GM18507 (cell line): ENCODE results near the gene FKBP2.

ENCODE experiments used
- DNase-seq: peaks from one replicate; pipeline ENCODE4 v3.0.0; 2011; ENCODE audit warnings: low read depth; ENCODE audit not compliant: insufficient read length; ENCODE audit errors: extremely low spot score
- FAIRE-seq: peaks from 2 replicates; lab custom pipeline; 2011; peaks lifted over from hg19 to GRCh38; lab: Jason Lieb, UNC

FKBP2 gene

DNA sequence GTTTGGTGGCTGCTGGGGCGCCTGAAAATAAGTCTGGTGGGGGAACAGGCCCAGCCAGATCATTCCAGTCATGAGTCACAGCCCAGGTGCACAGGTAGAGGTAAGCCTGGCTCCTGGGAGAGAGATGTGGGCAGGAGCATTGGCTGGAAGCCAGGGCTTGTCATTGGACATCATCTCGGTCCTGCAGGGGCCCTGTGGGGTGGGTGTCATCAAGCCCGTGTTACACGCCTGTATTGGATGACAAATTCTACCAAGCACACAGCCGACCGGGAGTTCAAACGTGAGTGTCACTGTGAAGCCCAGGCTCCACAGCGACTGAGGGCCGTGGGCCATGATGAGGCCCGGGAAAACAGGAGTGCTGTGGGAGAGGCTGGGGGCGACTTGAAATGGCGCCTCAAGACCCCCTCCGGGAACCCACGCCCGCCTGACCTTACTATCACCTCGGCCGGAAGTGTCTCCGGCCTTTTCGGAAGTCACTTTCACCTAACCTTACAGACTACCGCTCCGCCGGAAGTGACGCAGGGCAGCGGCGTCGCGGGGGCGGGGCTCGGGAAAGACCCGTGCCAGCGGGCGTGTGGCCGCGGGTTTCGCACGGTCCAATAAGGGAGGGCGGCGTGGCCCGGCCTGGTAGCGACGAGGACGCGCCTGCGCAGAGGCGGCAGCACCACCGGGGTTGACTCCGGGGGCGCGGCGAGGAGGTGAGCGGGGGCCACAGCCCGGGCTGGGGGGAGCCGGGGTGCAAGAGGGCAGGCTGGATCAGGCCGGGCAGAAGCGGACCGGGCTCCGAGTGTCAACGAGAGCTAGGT is at the start of gene FKBP2:
Gene FKBP2, plus strand, starts transcription at position 661 of the 806 bp plus-strand sequence. CDS start 1,293 bp downstream, outside the sequence.
- peak; percentile 91 for FAIRE-seq
- peak; percentile 88 for DNase-seq

DNA sequence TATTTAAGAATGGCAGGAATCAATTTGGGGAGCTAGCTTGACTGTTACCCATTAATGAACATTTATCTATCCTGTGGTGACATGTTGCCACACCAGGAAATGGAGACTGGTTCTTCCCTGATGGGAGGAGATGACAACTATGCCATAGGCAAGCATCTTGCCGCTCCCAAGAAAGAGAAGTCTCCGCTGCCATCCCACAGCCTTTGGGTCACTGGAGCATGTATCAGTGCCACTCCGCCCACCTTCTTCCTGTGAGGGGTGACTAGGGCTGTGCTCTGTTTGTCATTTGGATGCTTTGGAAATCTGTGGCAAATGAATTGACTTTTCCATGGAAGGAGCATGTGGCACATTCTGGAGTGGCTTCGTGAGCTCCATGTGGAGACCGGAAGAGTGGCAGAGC is 48.5 kb upstream of the FKBP2 start:
- DNase-seq (no peak), FAIRE-seq (no peak)

DNA sequence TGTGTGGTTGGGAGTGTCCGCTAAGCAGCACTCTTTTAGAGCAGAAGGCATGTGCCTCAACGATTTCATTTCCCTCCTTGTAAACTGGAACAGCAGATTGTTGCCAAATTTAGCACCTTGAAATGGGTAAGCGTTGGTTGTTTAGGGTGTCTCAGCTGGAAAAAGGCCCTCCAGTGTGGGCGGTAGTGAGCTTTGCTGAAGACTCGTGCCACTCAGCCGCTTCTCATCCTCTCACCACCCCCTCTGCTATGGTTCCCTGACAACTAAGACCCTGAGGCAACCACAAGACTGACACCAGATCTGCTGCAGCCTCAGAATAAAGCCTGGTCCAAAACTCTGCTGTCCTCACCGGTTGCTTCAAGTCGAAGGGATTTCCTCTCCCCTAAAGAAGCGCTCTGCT is 44.3 kb upstream of the FKBP2 start:
- DNase-seq (no peak), FAIRE-seq (no peak)

DNA sequence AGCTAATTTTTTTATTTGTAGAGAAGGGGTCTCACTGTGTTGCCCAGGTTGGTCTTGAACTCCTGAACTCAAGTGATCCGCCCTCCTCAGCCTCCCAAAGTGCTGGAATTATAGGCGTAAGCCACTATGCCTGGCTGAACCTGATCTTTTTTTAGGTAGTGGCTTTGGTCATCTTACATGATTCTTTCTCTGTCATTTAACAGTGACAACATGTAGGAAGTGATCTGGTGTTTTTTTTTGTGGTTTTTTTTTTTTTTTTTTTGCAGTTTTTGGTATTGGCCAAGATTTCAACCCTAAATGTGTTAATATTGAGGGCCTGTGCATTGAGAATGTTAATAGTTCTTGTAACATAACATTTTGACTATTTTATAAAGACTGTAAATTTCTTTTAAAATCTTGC is 42.4 kb upstream of the FKBP2 start:
- no peak for DNase-seq
- FAIRE-seq, result no peak

DNA sequence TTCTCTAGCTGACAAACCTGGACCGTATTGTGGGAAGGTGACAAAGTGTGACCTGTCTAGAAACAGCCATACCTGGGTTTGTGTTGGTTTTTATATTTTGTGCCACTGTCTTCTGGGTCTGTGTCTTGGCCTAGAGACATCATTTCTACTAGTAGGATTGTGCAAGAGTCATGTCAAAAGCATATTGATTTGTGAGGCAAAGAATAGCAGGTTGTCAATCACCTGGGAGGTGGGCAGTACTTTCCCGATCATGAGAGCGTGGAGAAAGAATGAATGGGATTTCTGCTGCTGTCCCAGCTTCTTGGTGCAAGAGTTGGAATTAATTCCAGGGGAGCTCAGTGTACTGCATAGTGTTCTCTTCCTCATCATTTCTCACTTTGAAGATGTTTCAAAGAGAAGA is 39.4 kb upstream of the FKBP2 start:
- DNase-seq, result no peak
- FAIRE-seq, result no peak

DNA sequence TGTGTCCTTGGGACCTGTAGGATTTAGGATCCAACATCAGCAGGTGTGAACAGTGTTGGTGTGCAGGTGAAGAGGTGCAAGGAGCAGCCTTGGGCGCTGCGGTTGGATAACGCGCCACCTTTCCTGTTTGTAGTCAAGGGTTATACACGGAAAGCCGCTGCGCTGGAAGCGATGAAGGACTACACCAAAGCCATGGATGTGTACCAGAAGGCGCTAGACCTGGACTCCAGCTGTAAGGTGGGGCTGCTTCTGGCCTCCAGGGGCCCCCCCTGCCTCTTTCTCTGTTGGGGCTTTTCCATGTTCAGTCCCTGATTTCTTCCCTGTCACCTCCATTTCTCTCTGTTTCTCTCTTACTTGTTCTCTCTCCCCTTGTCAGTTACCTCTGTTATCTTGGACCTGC is 37.9 kb upstream of the FKBP2 start:
- FAIRE-seq (no peak), DNase-seq (no peak)

DNA sequence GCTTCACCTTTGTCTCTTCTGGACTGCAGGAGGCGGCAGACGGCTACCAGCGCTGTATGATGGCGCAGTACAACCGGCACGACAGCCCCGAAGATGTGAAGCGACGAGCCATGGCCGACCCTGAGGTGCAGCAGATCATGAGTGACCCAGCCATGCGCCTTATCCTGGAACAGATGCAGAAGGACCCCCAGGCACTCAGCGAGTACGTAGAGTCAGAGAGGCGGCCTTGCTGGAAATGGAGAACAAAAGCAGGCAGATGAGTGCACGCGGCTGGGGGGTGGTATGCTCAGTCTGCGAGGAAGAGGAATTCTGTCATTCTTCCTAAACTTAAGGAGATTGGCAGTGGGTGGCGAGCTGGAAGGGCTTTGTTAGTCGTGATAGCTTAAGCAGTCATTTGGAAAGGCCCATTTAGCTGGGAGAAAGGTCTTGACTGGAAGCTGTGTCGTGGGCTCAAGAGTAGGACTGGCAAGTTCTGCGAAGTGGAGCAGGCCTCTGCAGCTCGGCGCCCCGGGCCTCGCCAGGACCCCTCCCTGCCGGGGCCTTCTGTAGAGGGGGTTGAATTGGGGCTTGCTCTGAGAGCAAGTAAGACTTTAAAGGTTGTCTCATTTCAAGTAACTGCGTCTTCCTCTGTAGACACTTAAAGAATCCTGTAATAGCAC is 37.3 kb upstream of the FKBP2 start:
- FAIRE-seq (no peak), DNase-seq (no peak)

DNA sequence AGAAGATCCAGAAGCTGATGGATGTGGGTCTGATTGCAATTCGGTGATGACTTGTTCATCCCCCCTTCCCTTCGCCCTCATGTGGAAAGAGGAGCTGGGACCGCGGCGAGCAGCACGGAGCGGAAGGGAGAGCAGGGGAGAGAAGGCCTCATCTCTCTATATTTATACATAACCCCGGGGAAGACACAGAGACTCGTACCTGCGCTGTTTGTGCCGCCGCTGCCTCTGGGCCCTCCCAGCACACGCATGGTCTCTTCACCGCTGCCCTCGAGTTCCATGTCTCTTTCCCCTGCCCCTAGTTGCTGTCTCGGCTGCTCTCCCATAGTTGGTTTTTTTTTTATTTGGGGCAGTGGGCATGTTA is 36.8 kb upstream of the FKBP2 start:
- FAIRE-seq, result no peak
- no peak for DNase-seq

DNA sequence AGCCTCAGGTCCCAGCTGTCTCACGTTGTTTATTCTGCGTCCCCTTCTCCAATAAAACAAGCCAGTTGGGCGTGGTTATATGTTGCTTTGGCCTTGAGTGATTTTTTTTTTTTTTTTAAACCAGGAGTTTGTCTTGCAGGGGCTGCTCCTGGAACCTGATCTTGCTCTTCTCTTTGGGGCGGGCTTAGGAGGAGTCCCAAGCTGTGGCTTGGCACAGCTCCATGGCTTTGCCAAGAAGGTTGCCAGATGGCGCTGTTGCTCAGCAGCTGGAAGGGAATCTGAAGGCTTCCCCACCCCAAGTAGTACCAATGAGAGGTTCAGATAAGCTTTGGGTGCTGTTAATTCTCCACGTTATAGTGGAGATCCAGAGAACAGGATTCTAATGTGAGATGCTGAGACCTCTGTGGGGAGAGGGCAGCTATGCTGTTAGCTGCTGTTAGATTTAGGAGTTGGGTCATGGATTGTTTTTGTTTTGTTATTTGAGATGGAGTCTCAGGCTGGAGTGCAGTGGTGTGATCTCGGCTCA is 36.4 kb upstream of the FKBP2 start:
- DNase-seq, result no peak

DNA sequence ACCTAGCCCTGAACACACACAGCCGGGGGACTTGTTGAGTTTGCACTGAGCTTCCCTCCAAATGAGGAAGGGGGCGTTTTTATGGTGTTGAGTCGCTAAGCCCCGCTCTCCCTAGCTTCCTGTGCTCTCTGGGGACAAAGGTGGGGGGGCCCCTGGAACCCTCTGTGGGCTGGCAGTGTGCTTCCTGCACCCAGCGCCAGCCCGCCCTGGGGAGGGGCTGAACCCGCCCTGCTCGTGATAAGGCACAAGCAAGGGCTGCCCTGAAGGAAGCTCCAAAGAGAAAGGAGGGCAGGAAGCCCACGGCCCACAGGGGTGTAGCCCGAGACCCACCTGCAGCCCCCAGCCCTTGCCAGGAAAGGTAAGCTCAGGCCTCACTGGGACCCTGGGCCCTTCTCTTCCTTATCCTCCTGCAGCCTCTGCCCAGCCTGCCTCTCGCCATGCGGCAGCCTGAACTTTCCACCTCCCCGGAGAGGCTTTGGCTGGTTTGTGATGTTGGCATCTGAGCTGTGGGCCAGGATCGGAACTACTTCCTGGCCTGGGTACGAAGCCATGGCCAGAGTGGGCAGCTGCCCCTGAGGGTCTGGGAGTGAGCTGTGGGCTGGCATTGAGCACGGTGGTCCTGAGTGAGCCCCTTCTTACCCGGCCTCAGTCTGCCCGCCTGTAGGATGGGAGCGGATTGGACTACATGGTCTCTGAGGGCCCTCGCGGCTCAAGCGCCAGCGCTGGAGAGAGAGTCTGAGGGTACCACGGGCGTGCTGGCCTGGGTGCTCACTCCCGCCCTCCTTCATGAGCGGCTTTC is 34.2 kb upstream of the FKBP2 start, which contains the start of gene FERMT3:
Gene FERMT3, plus strand, starts transcription at position 265 of the 799 bp plus-strand sequence. CDS start 644 bp downstream, outside the sequence.
- DNase-seq (no peak), FAIRE-seq (peak; percentile 70)

More for the DNA sequence above, 36.4 kb upstream of the FKBP2 start:
- peak; percentile 72 for FAIRE-seq

DNA sequence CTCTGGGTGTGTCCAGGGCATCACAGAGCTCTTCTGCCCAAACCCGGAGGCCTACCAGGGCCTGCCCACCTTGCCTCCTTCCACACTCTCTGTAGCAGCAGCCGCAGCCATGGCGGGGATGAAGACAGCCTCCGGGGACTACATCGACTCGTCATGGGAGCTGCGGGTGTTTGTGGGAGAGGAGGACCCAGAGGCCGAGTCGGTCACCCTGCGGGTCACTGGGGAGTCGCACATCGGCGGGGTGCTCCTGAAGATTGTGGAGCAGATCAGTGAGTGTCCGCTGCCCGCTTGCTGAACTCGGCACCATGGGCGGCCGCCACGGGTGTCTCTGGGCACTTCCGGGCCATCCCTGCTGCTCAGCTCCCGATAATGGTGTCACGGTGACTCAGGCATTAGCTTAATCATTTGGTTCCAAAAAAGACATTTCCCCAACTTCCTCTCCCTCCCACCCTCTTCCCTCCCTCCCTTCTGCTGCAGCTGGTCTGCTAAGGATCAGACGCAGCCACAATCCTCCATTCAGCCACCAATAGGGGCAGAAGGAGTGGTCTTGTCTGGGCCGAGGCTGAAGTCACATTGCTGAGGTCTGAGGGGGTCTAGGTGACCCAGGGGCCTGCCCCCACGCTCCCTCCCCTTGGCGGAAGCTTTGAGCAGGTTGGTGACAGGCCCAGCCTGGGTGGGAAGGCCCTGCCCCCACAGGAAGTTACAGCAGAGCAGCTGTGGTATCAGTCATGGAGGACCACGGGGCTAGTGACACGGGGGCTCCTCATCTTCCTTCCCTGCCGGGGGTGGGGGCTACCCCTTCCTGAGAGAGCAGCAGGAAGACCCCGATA is 33.4 kb upstream of the FKBP2 start:
- peak; percentile 94 for FAIRE-seq
- peak; percentile 84 for DNase-seq

DNA sequence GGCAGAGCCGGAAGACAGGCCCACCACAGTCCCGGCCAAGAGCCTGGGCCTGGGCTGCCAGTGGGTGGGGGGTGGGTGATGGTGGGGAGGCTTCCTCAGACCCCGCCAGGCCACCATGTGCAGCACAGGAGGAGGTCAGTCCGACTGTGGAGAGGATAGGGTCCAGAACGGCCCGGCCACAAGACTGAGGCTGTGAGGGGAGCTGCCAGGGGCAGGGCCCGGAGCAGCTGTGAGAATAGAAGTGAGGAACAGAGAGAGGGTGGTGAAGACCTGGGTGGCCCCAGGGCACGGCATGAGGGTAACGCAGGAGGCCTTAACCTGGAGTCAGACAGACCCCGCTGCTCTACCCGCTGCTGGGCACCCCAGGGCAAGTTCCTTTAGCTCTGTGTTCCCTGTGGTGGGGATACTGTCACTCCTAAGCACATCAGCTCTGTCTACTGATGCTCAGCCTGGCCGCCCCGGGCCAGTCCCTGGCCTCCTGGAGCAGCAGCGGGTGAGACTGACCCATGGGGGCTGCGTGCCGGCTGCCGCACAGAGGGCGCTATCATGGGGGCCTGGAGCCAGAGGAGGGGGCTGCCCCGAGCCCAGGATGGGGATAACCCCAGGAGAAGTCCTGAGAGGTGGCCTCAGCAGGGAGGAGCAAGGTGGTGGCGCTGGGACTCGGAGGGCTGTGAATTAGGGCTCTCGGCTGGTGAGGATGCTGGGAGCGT is 32.7 kb upstream of the FKBP2 start:
- DNase-seq (no peak), FAIRE-seq (no peak)

DNA sequence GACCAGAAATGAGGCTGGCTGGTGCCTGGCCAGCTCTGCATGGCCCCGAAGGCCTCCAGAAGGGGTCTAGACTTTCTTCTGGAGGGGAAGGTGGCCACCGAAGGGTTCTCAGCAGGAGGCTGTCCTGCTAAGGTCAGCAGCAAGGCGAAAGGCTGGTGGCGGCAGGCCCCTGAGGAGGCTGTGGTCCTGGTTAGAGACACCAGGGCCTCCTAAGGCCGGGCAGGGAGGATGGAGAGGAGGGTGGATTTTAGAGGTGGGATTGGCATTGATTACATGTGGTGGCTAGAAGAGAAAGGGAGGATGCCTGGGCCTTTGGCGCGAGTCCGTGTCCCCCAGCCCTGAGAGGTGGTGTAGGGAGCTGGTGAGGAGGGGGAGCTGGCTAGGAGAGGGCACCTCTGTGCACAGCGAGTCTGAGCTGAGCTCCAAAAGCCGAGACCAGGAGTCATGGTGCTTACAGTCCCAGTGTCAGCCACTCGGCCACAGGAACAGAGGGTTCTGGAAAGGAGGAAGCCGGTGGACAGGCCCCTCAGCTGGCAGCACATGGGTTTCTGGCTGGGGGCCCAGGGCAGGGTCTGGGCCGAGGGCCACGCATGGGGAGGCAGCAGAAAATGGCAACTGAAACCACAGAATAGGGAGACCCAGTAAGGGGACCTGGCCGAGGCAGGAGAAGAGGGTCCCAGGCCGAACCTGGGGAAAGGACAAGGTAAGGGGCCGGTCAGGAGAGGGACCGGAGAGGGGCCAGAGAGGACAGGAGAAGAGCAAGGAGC is 31.9 kb upstream of the FKBP2 start:
- no peak for FAIRE-seq
- DNase-seq, result no peak

DNA sequence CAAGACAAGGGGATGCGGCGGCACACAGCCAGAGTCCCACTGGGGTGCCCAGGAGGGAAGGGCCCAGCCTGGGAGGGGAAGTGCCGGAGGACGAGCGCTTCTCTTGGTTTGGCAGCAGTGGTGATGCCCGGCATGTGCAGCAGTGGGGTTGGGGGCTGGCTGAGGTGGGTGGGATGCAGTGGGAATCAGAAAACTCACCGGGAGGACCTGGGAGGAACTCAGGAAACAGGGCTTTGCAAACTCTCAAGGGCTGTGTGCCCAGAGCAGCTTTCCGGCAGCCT is 31.4 kb upstream of the FKBP2 start:
- FAIRE-seq (no peak), DNase-seq (no peak)

DNA sequence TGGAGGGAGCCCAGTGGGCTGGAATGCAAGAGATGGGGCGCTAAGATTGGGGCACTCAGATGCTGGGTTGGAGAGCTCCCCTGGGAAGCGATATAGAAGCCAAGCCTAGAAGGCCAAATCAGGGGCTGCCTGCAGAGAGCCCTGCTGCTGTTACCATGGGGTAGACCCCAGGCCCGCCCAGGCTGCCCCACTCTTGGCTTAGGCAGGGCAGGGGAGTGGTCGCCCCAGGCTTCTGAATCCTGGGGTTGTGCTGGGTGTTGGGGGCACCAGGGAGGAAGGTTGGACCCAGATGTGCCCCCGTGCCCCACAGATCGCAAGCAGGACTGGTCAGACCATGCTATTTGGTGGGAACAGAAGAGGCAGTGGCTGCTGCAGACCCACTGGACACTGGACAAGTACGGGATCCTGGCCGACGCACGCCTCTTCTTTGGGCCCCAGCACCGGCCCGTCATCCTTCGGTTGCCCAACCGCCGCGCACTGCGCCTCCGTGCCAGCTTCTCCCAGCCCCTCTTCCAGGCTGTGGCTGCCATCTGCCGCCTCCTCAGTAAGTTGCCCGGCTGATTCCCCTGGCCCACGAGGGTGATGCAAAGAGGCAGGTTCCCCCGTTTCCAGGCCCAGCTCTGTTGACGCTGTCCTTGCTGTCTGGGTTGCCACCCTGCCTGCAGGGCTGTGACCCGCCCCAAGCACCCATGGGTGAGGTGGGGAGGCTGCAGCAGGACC is 30.4 kb upstream of the FKBP2 start:
- FAIRE-seq (no peak), DNase-seq (no peak)

DNA sequence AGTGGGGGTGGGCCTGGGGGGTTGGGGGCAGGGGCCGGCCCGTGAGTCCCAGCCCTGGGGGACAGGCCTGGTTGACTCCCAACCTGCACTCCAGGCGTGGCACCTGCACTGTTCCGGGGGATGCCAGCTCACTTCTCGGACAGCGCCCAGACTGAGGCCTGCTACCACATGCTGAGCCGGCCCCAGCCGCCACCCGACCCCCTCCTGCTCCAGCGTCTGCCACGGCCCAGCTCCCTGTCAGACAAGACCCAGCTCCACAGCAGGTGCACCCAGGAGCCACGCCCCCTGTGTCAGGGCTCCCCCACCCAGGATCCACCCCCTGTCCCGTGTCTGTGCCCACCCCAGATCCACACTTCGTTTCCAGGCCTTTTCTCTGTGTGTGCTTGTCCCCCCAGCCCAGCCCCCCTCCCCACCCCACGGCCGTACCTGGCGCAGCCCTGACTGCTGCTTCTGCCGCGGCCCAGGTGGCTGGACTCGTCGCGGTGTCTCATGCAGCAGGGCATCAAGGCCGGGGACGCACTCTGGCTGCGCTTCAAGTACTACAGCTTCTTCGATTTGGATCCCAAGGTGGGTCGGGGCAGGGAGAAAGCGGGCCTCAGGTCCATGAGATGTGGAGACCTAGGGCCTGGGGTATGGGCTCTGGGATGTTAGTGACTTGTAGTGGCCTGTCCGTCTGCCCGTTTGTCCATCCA is 29.6 kb upstream of the FKBP2 start:
- FAIRE-seq (no peak), DNase-seq (no peak)

DNA sequence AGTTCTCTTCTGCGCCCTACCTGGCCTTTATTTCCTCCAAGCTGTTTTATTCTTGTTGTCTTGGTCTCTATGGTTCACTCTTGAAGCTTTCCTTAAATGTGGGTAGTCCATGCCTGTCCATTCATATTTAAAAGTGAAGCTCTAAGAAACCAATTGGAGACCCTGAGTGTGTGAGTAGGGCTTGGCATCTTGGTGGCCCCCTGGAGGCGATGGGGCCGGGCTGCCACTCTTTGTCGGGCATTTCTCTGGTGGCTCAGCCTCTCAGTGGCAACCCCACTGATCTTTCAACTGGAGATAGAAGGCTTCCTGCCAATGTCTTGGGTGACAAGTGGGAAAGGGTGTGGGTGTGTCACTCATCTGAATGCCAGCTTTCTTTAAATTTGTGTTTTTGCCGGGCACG is 24.0 kb upstream of the FKBP2 start:
- FAIRE-seq (no peak), DNase-seq (no peak)
